Measurements from ENCODE around the gene FRMD3.
"Not testable (repeated sequence)": the region's sequence is repeated elsewhere in the genome, so short reads cannot be mapped to it uniquely, and the experiment has no call there.

FRMD3 gene

DNA sequence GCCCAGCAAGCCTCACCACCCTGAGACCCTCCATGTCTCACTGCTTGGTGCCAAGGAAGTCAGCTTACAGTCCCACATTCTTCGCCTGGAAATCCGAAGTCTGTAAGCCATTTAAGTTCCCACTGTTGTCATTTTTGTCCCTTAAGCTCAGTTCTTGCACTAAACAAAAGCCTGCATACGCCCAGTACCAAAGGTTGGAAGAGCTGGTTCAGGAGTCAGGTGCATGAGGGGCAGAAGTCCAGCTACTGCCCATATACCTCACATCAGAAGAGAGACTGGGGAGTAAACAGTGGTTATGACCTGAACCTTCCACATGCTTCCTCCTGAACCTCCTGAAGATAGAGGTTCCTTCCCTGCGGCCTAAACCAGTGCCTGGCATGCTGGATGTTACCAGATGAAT, 146.0 kb downstream of the FRMD3 start:
- DNase-seq (ENCODE audit: low spot score): no peak

- DNase-seq (ENCODE audit: low spot score): no peak
Measured at GRCh38 chr9:83388346-83388745, 149.9 kb downstream of the FRMD3 start.

GRCh38 chr9:83387401-83388185, 150.6 kb downstream of the FRMD3 start:
- no peak for DNase-seq (ENCODE audit: low spot score)

GRCh38 chr9:83385317-83385716, 152.9 kb downstream of the FRMD3 start:
- no peak for DNase-seq (ENCODE audit: low spot score)

DNA sequence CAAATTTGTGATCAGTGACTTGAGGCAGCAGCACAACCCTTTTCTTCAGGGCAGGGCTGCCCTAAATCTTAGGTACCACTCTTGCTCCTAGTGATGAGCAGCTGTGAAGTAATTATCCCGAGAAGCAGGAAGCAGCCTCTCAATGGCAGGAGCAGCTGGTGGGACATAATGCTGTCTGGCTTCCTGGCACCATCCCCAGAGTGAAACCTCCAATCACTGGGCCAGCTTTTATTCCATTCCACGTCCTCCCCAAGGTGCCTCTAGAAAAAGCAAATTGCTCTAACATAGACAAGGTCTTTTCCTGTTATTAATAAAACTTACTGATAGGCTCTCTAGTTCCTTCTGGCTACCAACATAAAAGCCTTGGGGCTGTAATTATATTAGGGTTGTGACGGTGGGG, 154.0 kb downstream of the FRMD3 start:
- peak; percentile 11 for DNase-seq (ENCODE audit: low spot score)

- no peak for DNase-seq (ENCODE audit: low spot score)
Measured at GRCh38 chr9:83383034-83383433, 155.2 kb downstream of the FRMD3 start.

DNA sequence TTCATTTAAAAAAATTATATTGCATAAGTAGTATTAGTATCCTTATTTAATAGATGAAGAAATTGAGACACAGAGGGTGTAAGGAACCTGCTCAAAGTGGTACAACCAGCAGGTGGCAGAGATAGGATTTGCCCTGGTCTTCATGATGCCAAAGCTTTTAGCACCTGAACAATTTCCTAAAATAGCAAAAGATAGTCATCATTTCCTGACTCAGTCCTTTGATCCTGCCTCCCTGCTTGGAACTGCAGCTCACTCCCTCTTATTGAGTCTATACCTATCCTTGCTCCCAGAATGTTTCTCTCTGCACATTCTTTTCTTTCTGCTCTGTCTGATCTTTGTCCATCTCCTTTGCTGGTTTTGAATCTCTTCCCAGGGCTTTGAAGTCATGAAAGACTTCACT, 155.8 kb downstream of the FRMD3 start:
- DNase-seq (ENCODE audit: low spot score): no peak

DNA sequence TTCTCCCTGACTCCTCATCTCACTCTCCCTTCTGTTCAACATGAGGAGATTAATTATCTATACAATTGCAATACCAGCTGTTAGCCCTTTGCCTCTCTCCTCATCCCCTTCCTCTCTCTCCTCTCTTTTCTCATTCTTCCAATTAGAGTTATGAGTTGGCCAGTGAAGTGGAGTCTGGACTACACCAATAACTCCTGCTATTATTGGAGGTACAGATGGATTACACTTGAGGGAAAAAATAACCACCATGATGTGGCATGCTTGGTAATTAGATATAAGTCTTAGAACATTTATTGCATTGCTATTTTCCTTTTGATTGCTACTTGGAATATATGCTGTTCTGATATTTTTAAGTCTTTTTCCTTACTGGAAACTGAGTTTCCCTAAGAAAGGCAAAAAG, 159.2 kb downstream of the FRMD3 start:
- DNase-seq (ENCODE audit: low spot score): no peak

DNA sequence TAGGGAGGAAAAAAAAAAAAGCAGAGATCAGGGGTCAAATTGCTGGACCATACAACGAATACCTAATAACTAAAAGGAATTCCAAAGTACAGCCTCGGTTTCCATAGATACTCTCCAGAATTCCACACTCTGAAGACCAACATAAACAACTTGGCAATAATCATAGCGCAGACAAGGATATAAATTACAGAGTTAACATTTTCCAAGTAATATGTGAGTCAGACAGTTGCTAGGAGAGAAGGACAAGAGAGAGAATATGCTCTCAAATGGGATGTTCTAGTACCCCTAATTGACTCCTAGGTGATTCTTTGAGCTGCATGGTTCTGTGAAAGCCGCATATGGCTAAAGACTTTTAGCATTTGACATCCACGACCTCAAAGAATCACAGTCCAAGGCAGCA, 165.2 kb downstream of the FRMD3 start:
- no peak for DNase-seq (ENCODE audit: low spot score)

GRCh38 chr9:83367326-83367725, 170.9 kb downstream of the FRMD3 start:
- DNase-seq (ENCODE audit: low spot score): no peak

GRCh38 chr9:83362341-83362995, 175.7 kb downstream of the FRMD3 start:
- no peak for DNase-seq (ENCODE audit: low spot score)

DNA sequence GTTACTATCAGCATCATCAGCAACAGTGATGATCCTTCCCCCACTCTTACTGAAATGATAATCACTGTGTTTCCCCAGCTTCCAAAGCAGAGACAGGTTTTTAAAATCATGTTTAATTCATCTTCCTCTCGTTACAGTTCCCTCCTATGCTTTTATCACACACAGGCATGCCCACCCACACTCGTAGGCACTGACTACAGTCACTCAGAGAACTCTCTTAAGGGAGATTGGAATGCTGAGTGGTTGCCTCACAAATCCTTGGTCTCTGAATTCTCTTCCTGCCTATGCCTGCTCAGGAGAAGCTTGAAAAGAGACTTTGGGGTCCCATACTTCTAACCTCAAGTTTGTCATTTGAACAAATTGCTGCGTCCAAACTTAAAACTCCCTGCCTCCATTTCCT, 179.2 kb downstream of the FRMD3 start:
- DNase-seq (ENCODE audit: low spot score): no peak

- not testable (repeated sequence) for DNase-seq (ENCODE audit: low spot score)
Measured at GRCh38 chr9:83358493-83358892, 179.7 kb downstream of the FRMD3 start.

GRCh38 chr9:83355729-83356151, 182.5 kb downstream of the FRMD3 start:
- DNase-seq (ENCODE audit: low spot score): no peak

- no peak for DNase-seq (ENCODE audit: low spot score)
Measured at GRCh38 chr9:83355024-83355444, 183.2 kb downstream of the FRMD3 start.

- no peak for DNase-seq (ENCODE audit: low spot score)
Measured at GRCh38 chr9:83349031-83349430, 189.2 kb downstream of the FRMD3 start.

GRCh38 chr9:83346655-83347420, 191.4 kb downstream of the FRMD3 start:
- DNase-seq (ENCODE audit: low spot score): no peak

DNA sequence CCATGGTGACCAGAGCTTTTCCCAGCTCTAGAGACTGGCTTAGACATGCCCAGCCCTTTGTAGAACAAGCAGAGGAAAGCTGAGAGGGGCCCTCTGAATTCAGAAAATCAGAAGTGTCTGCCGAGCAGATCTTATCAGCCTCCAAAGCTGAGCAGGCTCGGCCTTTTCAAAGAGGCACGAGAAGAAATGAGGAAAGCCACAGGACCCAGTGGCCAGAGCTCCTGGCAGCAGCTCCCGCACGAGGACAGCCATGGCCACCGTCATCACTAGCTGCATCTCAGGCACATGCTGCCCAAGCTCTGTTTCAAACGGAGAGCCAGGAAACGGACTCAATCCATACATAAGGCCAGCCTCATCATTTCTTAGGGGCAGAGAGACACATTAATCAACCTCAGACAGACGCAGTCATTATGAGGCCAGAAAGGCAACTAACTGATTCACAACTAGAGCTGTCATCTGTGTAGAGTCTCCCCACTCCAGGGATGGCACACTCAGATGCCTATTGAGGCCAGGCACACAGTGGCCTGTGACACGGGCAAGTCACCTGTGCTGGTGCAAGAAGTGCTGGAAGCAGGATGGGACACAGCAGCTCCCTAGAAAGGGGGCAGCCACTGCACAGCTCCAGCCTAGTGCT, 194.7 kb downstream of the FRMD3 start:
- peak; percentile 58 for DNase-seq (ENCODE audit: low spot score)

DNA sequence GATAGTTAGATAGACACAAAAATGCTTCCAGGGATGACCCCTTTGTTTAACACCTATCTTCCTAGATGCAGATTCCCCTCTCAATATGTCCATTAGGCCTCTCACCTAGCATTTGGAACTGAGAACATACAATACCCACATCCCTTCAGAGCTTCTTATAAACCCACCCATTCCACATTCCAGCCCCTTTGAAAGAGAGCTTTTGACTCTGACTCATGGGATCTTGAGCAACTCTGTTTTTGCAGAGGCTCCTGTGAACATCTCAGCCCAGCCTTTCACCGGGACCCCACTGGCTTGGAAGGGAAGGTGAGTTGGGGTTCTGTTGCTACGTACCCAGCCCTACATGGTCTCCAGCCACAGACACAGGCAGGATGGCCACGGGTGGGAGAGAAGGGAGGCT, 195.5 kb downstream of the FRMD3 start:
- no peak for DNase-seq (ENCODE audit: low spot score)

GRCh38 chr9:83342006-83342405, 196.2 kb downstream of the FRMD3 start:
- no peak for DNase-seq (ENCODE audit: low spot score)

DNA sequence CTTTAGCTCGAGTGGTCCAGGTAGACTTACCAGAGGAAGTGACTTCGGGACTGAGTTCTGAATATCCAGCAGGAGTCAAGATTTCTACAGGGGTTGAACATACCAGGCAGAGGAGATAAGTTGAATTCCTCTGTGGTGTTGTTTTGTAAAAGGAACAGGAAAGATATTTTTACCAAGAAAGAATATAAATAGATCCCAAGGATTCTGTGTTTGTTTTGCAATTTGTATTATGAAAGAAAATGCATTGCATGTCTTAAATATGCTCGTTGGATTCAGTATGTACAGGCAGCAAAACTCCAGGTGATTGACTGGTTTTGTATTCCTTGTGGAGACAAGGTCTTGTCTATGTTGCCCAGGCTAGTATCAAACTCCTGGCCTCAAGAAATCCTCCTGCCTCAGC, 197.8 kb downstream of the FRMD3 start:
- DNase-seq (ENCODE audit: low spot score): no peak

DNA sequence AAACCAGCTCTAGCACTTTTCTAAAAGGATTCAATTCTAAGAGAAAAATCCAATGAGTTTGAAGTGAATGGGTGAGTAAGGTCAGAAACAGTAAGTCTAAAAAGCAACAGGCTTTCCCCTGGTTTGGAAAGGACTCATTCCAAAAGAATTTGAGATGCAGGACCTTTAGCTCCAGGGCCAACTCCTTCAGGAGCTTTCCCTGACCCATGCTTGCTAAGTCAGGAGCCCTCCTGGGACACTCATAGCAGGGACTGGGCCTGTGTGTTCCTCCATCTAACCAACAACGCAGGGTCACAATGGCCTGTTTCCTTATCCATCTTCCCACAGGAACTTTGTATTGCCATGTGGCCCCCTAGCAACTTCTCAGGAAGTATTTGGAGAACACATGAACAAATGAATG, 198.8 kb downstream of the FRMD3 start:
- no peak for DNase-seq (ENCODE audit: low spot score)

Measured in SK-N-DZ (cell line).